WTC11 (cell line): ENCODE measurements around the gene JMJD8. TPM values are rescaled to one million over a fixed set of nuclear protein-coding genes. Genes with fewer than 3 reads are reported as not detected.
A peak's percentile ranks its signal among the peaks of the same experiment; 100 is the strongest.

ENCODE experiments used
- ATAC-seq: fragments of 200-7000 bp; cut with Tn5 transposase; 2 replicates; pipeline ENCODE4 v1.10.0; 2021; ENCODE audit warnings: mild to moderate bottlenecking, moderate library complexity
- CTCF ChIA-PET: fragments of 300-600 bp; sonication (Branson Sonifier 250); formaldehyde crosslinking; loops from one replicate; lab custom pipeline; 2021; ENCODE audit warnings: antibody characterized with exemption; lab: Charles Lee
- POLR2A ChIA-PET: fragments of 350-600 bp; sonication (Branson Sonifier 250); formaldehyde crosslinking; loops from one replicate; lab custom pipeline; 2021; ENCODE audit warnings: antibody characterized with exemption; lab: Charles Lee
- DNase-seq: peaks from one replicate; pipeline ENCODE4 v3.0.0; 2021; ENCODE audit warnings: low spot score
- H3K27ac Mint-ChIP-seq: 2 replicates; pipeline ENCODE4 v1.8.0; 2021; ENCODE audit warnings: mixed read lengths
- H3K27me3 Mint-ChIP-seq: 2 replicates; pipeline ENCODE4 v1.8.0; 2021; ENCODE audit warnings: low read depth, mild to moderate bottlenecking, moderate library complexity, mixed read lengths
- H3K36me3 Mint-ChIP-seq: 2 replicates; pipeline ENCODE4 v1.8.0; 2021; ENCODE audit warnings: mixed read lengths
- H3K4me1 Mint-ChIP-seq: 2 replicates; pipeline ENCODE4 v1.8.0; 2022; ENCODE audit warnings: mixed read lengths
- H3K4me3 Mint-ChIP-seq: 2 replicates; pipeline ENCODE4 v1.8.0; 2021; ENCODE audit warnings: mild to moderate bottlenecking, moderate library complexity, mixed read lengths
- H3K9me3 Mint-ChIP-seq: 2 replicates; pipeline ENCODE4 v1.8.0; 2021; ENCODE audit warnings: mixed read lengths
- ATF6 ChIP-seq: sonication (generic); formaldehyde crosslinking; IDR thresholded peaks from 2 replicates; pipeline ENCODE4 v1.8.1; 2023; ENCODE audit warnings: mild to moderate bottlenecking, missing genetic modification reagents
- CTCF ChIP-seq: fragments of 200-600 bp; IDR thresholded peaks from 2 replicates; pipeline ENCODE4 v1.8.0; 2022; ENCODE audit warnings: antibody characterized with exemption
- ETV6 ChIP-seq: sonication (generic); formaldehyde crosslinking; IDR thresholded peaks from 2 replicates; pipeline ENCODE4 v1.8.1; 2022; ENCODE audit warnings: mild to moderate bottlenecking, missing genetic modification reagents
- FOXJ3 ChIP-seq: sonication (generic); formaldehyde crosslinking; IDR thresholded peaks from 2 replicates; pipeline ENCODE4 v1.9.0; 2021; ENCODE audit warnings: missing genetic modification reagents, mild to moderate bottlenecking, borderline replicate concordance
- GRHL2 ChIP-seq: fragments of 250-450 bp; sonication (Bioruptor Pico); IDR thresholded peaks from 2 replicates; pipeline ENCODE4 v1.8.0; 2022; ENCODE audit warnings: mild to moderate bottlenecking, moderate library complexity; ENCODE audit not compliant: insufficient replicate concordance, severe bottlenecking
- NFATC4 ChIP-seq: fragments of 250-450 bp; sonication (Bioruptor Pico); IDR thresholded peaks from 2 replicates; pipeline ENCODE4 v1.9.0; 2021; ENCODE audit warnings: mild to moderate bottlenecking
- NFE2L1 ChIP-seq: sonication (generic); formaldehyde crosslinking; IDR thresholded peaks from 2 replicates; pipeline ENCODE4 v1.8.1; 2023; ENCODE audit warnings: missing genetic modification reagents
- NFYB ChIP-seq: sonication (generic); formaldehyde crosslinking; conservative IDR thresholded peaks from 2 replicates; pipeline ENCODE4 v1.8.0; 2022; ENCODE audit warnings: low read depth, missing genetic modification reagents
- NR1H2 ChIP-seq: sonication (generic); formaldehyde crosslinking; IDR thresholded peaks from 2 replicates; pipeline ENCODE4 v1.9.0; 2021; ENCODE audit warnings: mild to moderate bottlenecking, moderate library complexity, missing genetic modification reagents
- NR2C2 ChIP-seq: sonication (generic); formaldehyde crosslinking; IDR thresholded peaks from 2 replicates; pipeline ENCODE4 v1.8.0; 2022; ENCODE audit warnings: mild to moderate bottlenecking, missing genetic modification reagents
- OVOL2 ChIP-seq: fragments of 250-450 bp; sonication (Bioruptor Pico); IDR thresholded peaks from 2 replicates; pipeline ENCODE4 v1.9.0; 2021; ENCODE audit warnings: mild to moderate bottlenecking, borderline replicate concordance
- PREB ChIP-seq: sonication (generic); formaldehyde crosslinking; IDR thresholded peaks from 2 replicates; pipeline ENCODE4 v1.8.1; 2022; ENCODE audit warnings: mild to moderate bottlenecking, missing genetic modification reagents, moderate library complexity, borderline replicate concordance
- RELA ChIP-seq: sonication (generic); formaldehyde crosslinking; IDR thresholded peaks from 2 replicates; pipeline ENCODE4 v1.8.1; 2022; ENCODE audit warnings: missing genetic modification reagents, mild to moderate bottlenecking, borderline replicate concordance
- SOX15 ChIP-seq: fragments of 250-450 bp; sonication (Bioruptor Pico); IDR thresholded peaks from 2 replicates; pipeline ENCODE4 v1.9.0; 2021; ENCODE audit warnings: mild to moderate bottlenecking
- TP53 ChIP-seq: sonication (generic); formaldehyde crosslinking; IDR thresholded peaks from 2 replicates; pipeline ENCODE4 v1.8.1; 2023; ENCODE audit warnings: mild to moderate bottlenecking, missing genetic modification reagents
- ZNF263 ChIP-seq: sonication (generic); formaldehyde crosslinking; IDR thresholded peaks from 2 replicates; pipeline ENCODE4 v1.8.1; 2022; ENCODE audit warnings: low read depth, mild to moderate bottlenecking, moderate library complexity, missing genetic modification reagents
- ZNF532 ChIP-seq: fragments of 250-450 bp; sonication (Bioruptor Pico); IDR thresholded peaks from 2 replicates; pipeline ENCODE4 v1.9.0; 2021; ENCODE audit warnings: mild to moderate bottlenecking, borderline replicate concordance
- total RNA-seq: library from RNA; stranded (reverse); gene quantifications from 3 replicates; pipeline ENCODE4 v1.2.3, GENCODE V29; 2021
- TF ChIP-seq, protein P1 (sequence below): sonication (generic); formaldehyde crosslinking; IDR thresholded peaks from 2 replicates; pipeline ENCODE4 v1.8.0; 2023; ENCODE audit warnings: missing genetic modification reagents, mild to moderate bottlenecking, borderline replicate concordance
- TF ChIP-seq, protein P2 (sequence below): sonication (generic); formaldehyde crosslinking; IDR thresholded peaks from 2 replicates; pipeline ENCODE4 v1.8.0; 2023; ENCODE audit warnings: missing genetic modification reagents

Gene JMJD8
- total RNA-seq, 1 experiment from 2014 or later: 61.2 TPM

- ATAC-seq: no peak
- H3K36me3 Mint-ChIP-seq: peaks cover 20% of the 10 kb centered on the region
- ChIA-PET CTCF (interaction anchor here (0.5 to 3.1 kb wide), 5 partner anchors 9 to 1239 kb away, joined by 3 to 21 read pairs (median 3); partner anchors contain the start of gene RHOT2), POLR2A (no interaction called here)
- peak; percentile 32; the same call in 1 of the 2 replicates for TF ChIP-seq RELA (CRISPR knock-in tag)
- TF ChIP-seq SOX15 (CRISPR knock-in tag): no peak
- TF ChIP-seq, all 79 proteins: peak for 1
- Mint-ChIP-seq H3K9me3 (no peaks in the 10 kb centered on the region), H3K4me3 (no peak overlapping the region), H3K4me1 (peaks cover 27% of the 10 kb centered on the region), H3K27me3 (no peaks in the 10 kb centered on the region), H3K27ac (no peak overlapping the region)
- DNase-seq: peak; percentile 74
Measured at GRCh38 chr16:677316-678190, 6.6 kb downstream of the JMJD8 start.

- POLR2A ChIA-PET: interaction anchor here (1.1 kb wide), 1 partner anchor 92 kb away, joined by 3 read pairs; no protein-coding TSS in a partner anchor
- ATAC-seq (no peak), DNase-seq (no peak)
- no peak overlapping the region; the same call in 1 of the 2 replicates for H3K4me3 Mint-ChIP-seq
- CTCF ChIA-PET: interaction anchor here (0.5 to 2.8 kb wide), 8 partner anchors 9 to 1240 kb away, joined by 3 to 11 read pairs (median 6); partner anchors contain the start of gene RHOT2
- peaks cover 24% of the 10 kb centered on the region for H3K4me1 Mint-ChIP-seq
- H3K9me3 Mint-ChIP-seq: no peaks in the 10 kb centered on the region
- no peak overlapping the region for H3K27ac Mint-ChIP-seq
- H3K36me3 Mint-ChIP-seq: peaks cover 14% of the 10 kb centered on the region
- no peaks in the 10 kb centered on the region for H3K27me3 Mint-ChIP-seq
- TF ChIP-seq ETV6 (CRISPR knock-in tag): no peak
- no peak for TF ChIP-seq NFATC4 (CRISPR knock-in tag)
- TF ChIP-seq PREB (CRISPR knock-in tag): no peak
- TF ChIP-seq ZNF263 (CRISPR knock-in tag): no peak
- TF ChIP-seq CTCF: no peak
- TF ChIP-seq OVOL2 (CRISPR knock-in tag): no peak
- no peak for TF ChIP-seq NR1H2
- TF ChIP-seq, protein P1, sequence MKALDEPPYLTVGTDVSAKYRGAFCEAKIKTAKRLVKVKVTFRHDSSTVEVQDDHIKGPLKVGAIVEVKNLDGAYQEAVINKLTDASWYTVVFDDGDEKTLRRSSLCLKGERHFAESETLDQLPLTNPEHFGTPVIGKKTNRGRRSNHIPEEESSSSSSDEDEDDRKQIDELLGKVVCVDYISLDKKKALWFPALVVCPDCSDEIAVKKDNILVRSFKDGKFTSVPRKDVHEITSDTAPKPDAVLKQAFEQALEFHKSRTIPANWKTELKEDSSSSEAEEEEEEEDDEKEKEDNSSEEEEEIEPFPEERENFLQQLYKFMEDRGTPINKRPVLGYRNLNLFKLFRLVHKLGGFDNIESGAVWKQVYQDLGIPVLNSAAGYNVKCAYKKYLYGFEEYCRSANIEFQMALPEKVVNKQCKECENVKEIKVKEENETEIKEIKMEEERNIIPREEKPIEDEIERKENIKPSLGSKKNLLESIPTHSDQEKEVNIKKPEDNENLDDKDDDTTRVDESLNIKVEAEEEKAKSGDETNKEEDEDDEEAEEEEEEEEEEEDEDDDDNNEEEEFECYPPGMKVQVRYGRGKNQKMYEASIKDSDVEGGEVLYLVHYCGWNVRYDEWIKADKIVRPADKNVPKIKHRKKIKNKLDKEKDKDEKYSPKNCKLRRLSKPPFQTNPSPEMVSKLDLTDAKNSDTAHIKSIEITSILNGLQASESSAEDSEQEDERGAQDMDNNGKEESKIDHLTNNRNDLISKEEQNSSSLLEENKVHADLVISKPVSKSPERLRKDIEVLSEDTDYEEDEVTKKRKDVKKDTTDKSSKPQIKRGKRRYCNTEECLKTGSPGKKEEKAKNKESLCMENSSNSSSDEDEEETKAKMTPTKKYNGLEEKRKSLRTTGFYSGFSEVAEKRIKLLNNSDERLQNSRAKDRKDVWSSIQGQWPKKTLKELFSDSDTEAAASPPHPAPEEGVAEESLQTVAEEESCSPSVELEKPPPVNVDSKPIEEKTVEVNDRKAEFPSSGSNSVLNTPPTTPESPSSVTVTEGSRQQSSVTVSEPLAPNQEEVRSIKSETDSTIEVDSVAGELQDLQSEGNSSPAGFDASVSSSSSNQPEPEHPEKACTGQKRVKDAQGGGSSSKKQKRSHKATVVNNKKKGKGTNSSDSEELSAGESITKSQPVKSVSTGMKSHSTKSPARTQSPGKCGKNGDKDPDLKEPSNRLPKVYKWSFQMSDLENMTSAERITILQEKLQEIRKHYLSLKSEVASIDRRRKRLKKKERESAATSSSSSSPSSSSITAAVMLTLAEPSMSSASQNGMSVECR: no peak
- no peak for TF ChIP-seq NR2C2 (CRISPR knock-in tag)
- no peak for TF ChIP-seq TP53 (CRISPR knock-in tag)
- TF ChIP-seq, protein P2, sequence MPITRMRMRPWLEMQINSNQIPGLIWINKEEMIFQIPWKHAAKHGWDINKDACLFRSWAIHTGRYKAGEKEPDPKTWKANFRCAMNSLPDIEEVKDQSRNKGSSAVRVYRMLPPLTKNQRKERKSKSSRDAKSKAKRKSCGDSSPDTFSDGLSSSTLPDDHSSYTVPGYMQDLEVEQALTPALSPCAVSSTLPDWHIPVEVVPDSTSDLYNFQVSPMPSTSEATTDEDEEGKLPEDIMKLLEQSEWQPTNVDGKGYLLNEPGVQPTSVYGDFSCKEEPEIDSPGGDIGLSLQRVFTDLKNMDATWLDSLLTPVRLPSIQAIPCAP: no peak
- no peak for TF ChIP-seq GRHL2 (CRISPR knock-in tag)
- TF ChIP-seq ATF6 (CRISPR knock-in tag): no peak
- TF ChIP-seq NFYB (CRISPR knock-in tag): no peak
- TF ChIP-seq FOXJ3 (CRISPR knock-in tag): no peak
- no peak for TF ChIP-seq NFE2L1 (CRISPR knock-in tag)
- no peak for TF ChIP-seq ZNF532 (CRISPR knock-in tag)
Measured at GRCh38 chr16:676913-677312, 7.2 kb downstream of the JMJD8 start.
